Esophagus (tissue), 2 donors: Measurements from ENCODE around the gene SEC16A. TPM values are rescaled to one million over a fixed set of nuclear protein-coding genes. Genes with fewer than 3 reads are reported as not detected.
"Not testable (repeated sequence)": the region's sequence is repeated elsewhere in the genome, so short reads cannot be mapped to it uniquely, and the experiment has no call there.

Experiments
- H3K27ac ChIP-seq, 2 donors: one replicate each; pipeline ENCODE4 v1.5.1; 2013; ENCODE audit warnings: low read depth in 2 of 2, mild to moderate bottlenecking in 2 of 2, inconsistent platforms in 1 of 2, low read length in 1 of 2, moderate library complexity in 1 of 2
- H3K27me3 ChIP-seq, 2 donors: one replicate each; pipeline ENCODE4 v1.6.1; 2013; ENCODE audit warnings: low read length in 2 of 2, control low read depth in 1 of 2, mild to moderate bottlenecking in 1 of 2; ENCODE audit not compliant: insufficient read depth in 2 of 2, control insufficient read depth in 1 of 2
- H3K36me3 ChIP-seq, 2 donors: one replicate each; pipeline ENCODE4 v1.6.1; 2013; ENCODE audit warnings: low read length in 1 of 2; ENCODE audit not compliant: control insufficient read depth in 2 of 2, insufficient read depth in 2 of 2
- H3K4me1 ChIP-seq, 2 donors: one replicate each; pipeline ENCODE4 v1.6.1; 2013; ENCODE audit warnings: low read length in 1 of 2; ENCODE audit not compliant: control insufficient read depth in 2 of 2, insufficient read depth in 2 of 2
- H3K4me3 ChIP-seq, 2 donors: one replicate each; pipeline ENCODE4 v1.5.1; 2013; ENCODE audit warnings: low read length in 2 of 2, mild to moderate bottlenecking in 2 of 2, low read depth in 1 of 2, moderate library complexity in 1 of 2
- H3K9me3 ChIP-seq, 2 donors: one replicate each; pipeline ENCODE4 v1.6.1; 2013; ENCODE audit warnings: mild to moderate bottlenecking in 2 of 2, low read depth in 1 of 2, low read length in 1 of 2, moderate library complexity in 1 of 2; ENCODE audit not compliant: control insufficient read depth in 2 of 2, insufficient read depth in 1 of 2
- WGBS, 2 donors: extraction: QIAGEN DNeasy Blood & Tissue Kit; methylation state at CpG; one replicate each; pipeline ENCODE4 v1.1.7; 2013; 5-methylcytosine and 5-hydroxymethylcytosine counted together
- polyA plus RNA-seq, 2 donors: library from polyadenylated mRNA; stranded (reverse); fragments of 200-250 nt; gene quantifications; one replicate each; pipeline ENCODE4 v1.2.3, GENCODE V29; 2013
- donor health status: healthy with polysubstance abuse.
- donor health status: Bipolar disorder and iron deficiency.

The SEC16A gene
- polyA plus RNA-seq, 2 donors, result 24.3 to 32.9 TPM

DNA sequence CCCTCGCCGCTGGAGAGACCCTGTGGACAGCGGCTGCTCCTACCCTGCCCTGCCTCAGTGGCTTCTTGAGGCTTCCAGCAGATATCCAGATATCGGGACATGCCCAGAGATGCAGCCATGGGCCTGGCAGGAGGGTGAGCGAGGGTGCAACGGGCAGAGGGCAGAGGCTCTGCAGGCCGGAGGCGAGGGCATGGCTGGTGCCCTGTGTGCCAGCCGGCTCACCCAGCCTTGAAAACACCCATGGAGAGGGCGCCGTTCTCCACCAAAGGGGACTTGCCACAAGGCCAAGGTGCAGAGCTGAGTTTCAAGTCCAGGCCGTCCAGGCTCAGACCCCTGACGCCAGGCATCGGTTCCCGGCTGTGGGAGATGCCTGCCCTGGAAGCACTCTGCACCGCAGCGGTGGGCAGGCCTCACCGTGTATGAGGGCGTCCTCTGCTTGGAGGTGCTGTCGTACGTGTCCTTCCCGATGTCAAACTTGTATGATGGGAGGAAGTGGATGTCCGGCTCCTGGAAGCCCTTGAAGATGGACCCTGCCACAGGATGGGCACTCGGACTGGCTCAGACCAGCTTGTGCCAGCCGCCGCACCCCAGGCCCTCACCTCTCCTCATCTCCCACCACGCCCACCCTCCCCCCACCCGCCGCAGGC is 52.1 kb downstream of the SEC16A start:
- Histone ChIP-seq H3K27me3 (no peaks in the 10 kb centered on the region), H3K9me3 (no peaks in the 10 kb centered on the region), H3K4me3 (no peak overlapping the region), H3K27ac (no peak overlapping the region), H3K4me1 (no peaks in the 10 kb centered on the region), H3K36me3 (peaks cover 6 to 44% of the 10 kb centered on the region in 2 donors)
- 92 to 94% methylated on average over 23 to 28 of the region's 29 CpGs for WGBS, 2 donors

DNA sequence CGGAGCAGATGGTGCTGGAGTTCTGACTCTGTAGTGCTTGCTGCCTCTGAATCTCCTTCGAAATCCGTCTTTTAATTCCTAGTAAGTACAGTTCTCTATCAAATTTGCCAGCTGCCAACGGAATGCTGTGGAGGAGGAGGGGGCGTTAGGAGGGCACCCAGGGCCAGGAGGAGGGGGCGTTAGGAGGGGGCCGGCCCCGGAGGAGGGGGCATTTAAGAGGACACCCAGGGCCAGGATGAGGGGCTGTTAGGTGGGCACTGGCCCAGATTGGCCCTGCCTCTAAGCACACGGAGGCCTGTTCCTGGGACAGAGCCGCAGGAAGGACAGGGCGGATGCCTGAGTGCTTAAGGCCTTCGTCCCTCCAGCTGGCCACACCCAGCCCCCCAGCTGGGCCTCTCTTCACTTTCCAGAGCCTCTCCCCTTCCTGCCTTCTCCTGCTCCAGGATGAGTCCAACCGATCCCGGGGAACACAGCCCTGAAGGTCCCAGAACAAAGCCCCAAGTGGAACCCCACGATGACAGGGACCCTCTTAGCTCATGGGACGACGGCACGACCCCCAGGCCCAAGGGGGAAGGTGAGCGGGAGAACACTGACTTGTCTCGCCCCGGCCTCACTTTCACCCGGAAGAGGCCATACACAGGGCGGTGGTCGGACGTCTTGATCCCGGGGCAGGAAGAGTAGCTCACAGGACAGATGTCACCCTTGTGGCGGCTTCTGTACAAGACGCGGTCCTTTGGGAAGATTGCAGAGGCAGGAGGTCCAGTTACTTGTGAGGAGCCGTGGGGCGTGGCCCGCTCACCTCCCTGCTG is 53.0 kb downstream of the SEC16A start:
- Histone ChIP-seq H3K4me3 (no peak overlapping the region), H3K4me1 (no peaks in the 10 kb centered on the region), H3K27me3 (no peaks in the 10 kb centered on the region), H3K27ac (no peak overlapping the region), H3K9me3 (no peaks in the 10 kb centered on the region), H3K36me3 (peaks cover 6 to 42% of the 10 kb centered on the region in 2 donors)
- WGBS, 2 donors, result 79 to 82% methylated on average over 30 to 32 of the region's 32 CpGs

DNA sequence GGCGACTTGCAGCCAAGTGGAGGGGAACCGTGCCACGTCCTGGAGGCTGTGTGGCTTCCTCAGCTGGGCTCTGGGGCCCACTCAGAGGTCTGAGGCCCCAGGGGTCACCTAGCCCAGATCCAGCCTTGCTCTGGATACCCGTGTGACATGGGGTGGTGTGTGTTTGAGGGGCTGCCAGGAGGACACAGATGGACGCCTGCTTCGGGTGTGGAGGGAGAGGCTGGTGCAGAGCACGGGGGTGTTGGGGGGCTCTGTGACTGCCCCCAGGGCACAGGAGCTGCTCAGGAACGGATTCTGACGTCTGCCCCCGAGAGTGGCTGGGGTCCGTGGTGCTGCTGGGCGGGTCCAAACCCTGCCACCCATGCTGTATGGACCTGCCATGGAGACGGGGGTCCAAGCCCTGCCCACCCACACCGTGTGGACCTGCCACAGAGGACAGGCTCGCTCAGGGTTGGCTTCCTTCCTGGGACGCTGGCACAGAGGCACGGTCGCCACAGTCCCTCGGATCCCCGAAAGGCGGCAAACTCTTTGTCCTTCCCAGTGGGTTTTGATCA is 53.7 kb downstream of the SEC16A start:
- Histone ChIP-seq H3K9me3 (no peaks in the 10 kb centered on the region), H3K36me3 (peaks cover 9 to 40% of the 10 kb centered on the region in 2 donors), H3K27me3 (no peaks in the 10 kb centered on the region), H3K27ac (no peak overlapping the region), H3K4me1 (no peaks in the 10 kb centered on the region), H3K4me3 (no peak overlapping the region)
- 86 to 87% methylated on average over 21 of the region's 21 CpGs for WGBS, 2 donors

DNA sequence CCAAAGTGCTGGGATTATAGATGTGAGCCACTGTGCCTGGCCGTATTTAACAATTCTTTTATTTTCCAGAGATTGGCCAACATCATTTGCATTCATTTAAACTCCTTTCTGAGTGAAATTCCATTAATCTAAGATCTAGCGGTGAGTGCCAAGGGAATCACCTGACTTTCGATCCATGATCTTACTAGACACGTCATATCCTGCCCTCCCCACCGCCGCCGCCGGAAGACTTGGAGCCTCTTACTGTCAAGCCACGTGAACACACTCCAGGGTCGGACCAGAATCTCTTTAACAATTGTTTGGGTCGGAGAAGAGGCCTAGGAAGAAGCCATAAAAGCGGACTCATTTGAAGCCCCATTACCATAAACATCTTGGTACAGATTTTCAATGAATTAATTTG is 56.1 kb downstream of the SEC16A start:
- Histone ChIP-seq H3K4me1 (no peaks in the 10 kb centered on the region), H3K36me3 (peaks cover 13 to 41% of the 10 kb centered on the region in 2 donors), H3K27me3 (no peaks in the 10 kb centered on the region), H3K9me3 (no peaks in the 10 kb centered on the region), H3K27ac (no peak overlapping the region), H3K4me3 (no peak overlapping the region)
- 73 to 82% methylated on average over 12 of the region's 12 CpGs for WGBS, 2 donors

DNA sequence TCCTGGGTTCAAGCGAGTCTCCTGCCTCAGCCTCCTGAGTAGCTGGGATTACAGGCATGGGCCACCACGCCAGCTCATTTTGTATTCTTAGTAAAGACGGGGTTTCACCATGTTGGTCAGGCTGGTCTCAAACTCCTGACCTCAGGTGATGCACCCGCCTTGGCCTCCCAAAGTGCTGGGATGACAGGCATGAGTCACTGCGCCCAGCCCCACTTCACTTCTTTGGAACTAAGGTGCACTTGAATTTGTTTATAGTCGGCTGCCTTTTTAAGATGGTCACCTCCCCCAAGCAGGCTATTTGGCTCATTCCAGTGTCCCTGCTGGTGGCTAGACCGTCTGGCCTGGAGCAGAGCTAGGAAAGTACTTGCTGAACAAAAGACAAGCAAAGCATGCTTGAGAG is 57.5 kb downstream of the SEC16A start:
- not testable (repeated sequence) for H3K9me3 ChIP-seq, H3K27ac ChIP-seq, H3K4me3 ChIP-seq, H3K4me1 ChIP-seq, H3K27me3 ChIP-seq
- WGBS, 2 donors, result 79 to 81% methylated on average over 7 of the region's 7 CpGs
- H3K36me3 ChIP-seq, result peaks cover 11 to 40% of the 10 kb centered on the region in 2 donors

DNA sequence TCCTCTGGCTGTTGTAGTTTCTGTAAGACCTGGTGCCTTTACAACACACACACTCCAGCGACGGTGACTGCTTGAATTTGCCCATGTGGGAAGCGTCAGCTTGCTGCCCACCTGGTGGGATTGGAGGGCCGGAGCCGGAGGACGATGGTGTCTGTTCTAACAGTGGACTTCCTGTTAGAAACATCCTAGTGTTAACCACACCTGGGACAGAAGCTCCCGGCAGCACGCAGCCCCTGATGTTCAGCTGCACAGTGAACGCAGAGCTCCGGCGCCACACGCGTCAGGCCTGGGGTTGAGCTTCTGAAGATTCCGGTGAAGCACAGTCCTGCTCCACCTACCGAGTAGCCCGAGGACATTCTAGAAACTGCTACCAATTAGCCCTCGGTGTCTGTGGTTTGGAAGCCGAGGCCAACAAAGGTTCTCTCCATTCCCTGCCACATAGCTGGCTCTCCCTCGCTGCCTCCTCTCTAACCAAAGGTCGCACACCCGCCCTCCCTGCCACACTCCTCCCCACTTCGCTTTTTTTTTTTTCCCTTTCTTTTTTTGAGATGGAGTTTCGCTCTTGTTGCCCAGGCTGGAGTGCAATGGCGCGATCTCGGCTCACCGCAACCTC is 58.0 kb downstream of the SEC16A start:
- 86% methylated on average over 27 of the region's 27 CpGs for WGBS, 2 donors
- Histone ChIP-seq H3K9me3 (no peaks in the 10 kb centered on the region), H3K4me1 (no peaks in the 10 kb centered on the region), H3K36me3 (peaks cover 11 to 40% of the 10 kb centered on the region in 2 donors), H3K27me3 (no peaks in the 10 kb centered on the region), H3K4me3 (no peak overlapping the region), H3K27ac (no peak overlapping the region)

DNA sequence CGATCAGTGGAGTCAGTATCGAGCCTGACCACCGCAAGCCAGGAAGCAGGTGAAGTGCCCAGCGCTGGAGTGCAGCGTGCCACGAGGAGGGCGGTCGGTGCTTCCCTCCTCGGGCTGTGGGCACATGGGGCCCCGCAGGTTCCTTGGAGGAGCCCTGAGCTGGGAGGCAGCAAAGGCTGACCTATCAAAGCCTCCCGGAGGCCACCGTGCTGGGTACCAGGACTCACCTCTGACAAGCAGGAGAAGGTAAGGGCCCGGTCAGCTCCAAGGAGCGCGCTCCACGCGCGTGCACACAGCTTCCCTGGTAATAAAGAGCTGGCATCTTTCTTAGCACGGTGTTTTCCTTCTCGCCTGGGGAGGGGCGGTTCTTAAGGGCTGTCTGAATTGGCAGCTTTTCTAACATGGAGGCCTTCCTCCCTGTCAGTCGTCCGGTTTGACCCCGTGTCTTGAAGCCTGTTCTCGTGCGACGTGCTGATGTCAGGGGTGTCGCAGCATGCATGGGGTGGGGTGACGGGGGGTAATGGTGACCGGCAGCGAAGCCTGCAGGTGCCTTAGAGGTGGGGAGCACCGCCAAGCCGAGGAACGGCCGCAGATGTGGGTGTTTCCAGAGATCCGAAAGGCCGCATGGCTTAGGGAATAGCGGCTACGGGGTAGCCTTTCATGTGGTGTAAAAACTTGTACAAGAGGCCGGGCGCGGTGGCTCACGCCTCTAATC is 59.3 kb downstream of the SEC16A start:
- Histone ChIP-seq H3K4me1 (no peaks in the 10 kb centered on the region), H3K9me3 (no peaks in the 10 kb centered on the region), H3K27ac (no peak overlapping the region), H3K36me3 (peaks cover 11 to 38% of the 10 kb centered on the region in 2 donors), H3K4me3 (no peak overlapping the region), H3K27me3 (no peaks in the 10 kb centered on the region)
- WGBS, 2 donors, result 93 to 96% methylated on average over 43 of the region's 43 CpGs

DNA sequence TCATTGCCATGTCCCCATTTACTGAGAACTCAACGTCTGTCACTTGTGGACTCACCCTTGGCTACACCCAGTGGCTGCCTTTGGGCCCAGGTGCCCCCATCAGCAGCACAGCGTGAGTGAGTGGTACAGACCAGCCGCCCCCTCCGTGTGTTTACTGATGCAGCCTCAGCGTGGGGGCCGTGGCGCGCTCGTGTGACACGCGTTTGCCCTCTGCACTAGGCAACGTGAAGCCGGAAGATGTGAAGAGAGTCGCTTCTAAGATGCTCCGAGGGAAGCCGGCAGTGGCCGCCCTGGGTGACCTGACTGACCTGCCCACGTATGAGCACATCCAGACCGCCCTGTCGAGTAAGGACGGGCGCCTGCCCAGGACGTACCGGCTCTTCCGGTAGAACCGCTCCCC is 60.0 kb downstream of the SEC16A start:
- Histone ChIP-seq H3K27ac (no peak overlapping the region), H3K4me1 (no peaks in the 10 kb centered on the region), H3K27me3 (no peaks in the 10 kb centered on the region), H3K36me3 (peaks cover 11 to 45% of the 10 kb centered on the region in 2 donors), H3K9me3 (no peaks in the 10 kb centered on the region), H3K4me3 (no peak overlapping the region)
- 94 to 96% methylated on average over 26 of the region's 26 CpGs for WGBS, 2 donors

DNA sequence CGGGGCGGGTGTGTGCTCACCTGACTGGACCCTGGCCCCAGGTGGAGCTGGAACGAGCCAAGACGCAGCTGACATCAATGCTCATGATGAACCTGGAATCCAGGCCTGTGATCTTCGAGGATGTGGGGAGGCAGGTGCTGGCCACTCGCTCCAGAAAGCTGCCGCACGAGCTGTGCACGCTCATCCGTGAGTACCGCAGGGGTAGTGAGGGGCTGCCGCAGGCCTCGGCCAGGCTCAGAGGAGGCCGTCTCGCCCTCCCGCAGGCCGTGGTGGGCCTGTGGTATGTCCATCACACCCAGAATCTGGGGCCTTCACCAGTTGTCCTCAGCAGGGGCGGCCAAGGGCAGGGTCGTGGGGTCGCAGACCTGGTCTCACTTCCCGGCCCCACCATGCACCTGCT is 61.0 kb downstream of the SEC16A start:
- Histone ChIP-seq H3K4me3 (no peak overlapping the region), H3K36me3 (peaks cover 14 to 51% of the 10 kb centered on the region in 2 donors), H3K27ac (no peak overlapping the region), H3K4me1 (no peaks in the 10 kb centered on the region), H3K9me3 (no peaks in the 10 kb centered on the region), H3K27me3 (no peaks in the 10 kb centered on the region)
- 91 to 93% methylated on average over 21 of the region's 21 CpGs for WGBS, 2 donors
